B cell (primary cell): ENCODE measurements around the gene PGGHG. TPM values are rescaled to one million over a fixed set of nuclear protein-coding genes. Genes with fewer than 3 reads are reported as not detected.

Experiments
- ATAC-seq: fragments of 200-7000 bp; cut with Tn5 transposase; one replicate; pipeline ENCODE4 v1.10.0; 2021; ENCODE audit warnings: low read depth, mild to moderate bottlenecking, moderate number of reproducible peaks, moderate library complexity
- CTCF ChIA-PET: fragments of 350-600 bp; sonication (Branson Sonifier 250); formaldehyde crosslinking; loops from one replicate; lab custom pipeline; 2021; ENCODE audit warnings: antibody characterized with exemption, inconsistent platforms; lab: Charles Lee
- POLR2A ChIA-PET: fragments of 350-600 bp; sonication (Branson Sonifier 250); formaldehyde crosslinking; loops from one replicate; lab custom pipeline; 2021; ENCODE audit warnings: antibody characterized with exemption; lab: Charles Lee
- DNase-seq: peaks from one replicate; pipeline ENCODE4 v3.0.0; 2013
- H2AFZ ChIP-seq: 2 replicates; pipeline ENCODE4 v1.6.1; 2012; ENCODE audit warnings: mild to moderate bottlenecking, low read depth, low read length; ENCODE audit not compliant: insufficient read depth, poor library complexity, severe bottlenecking
- H3K27ac ChIP-seq, 2 donors: 1 replicate in 1 of 2; 2 replicates in 1 of 2; pipeline ENCODE4 v1.5.1; 2012 to 2013; ENCODE audit warnings: low read length in 2 of 2, mild to moderate bottlenecking in 2 of 2, moderate library complexity in 1 of 2
- H3K27me3 ChIP-seq, 4 experiments: fragments of 200-600 bp in 1 of 4; sonication (generic) in 1 of 4; replicated peaks in 1 of 4; 1 replicate in 2 of 4; 2 replicates in 2 of 4; pipeline versions ENCODE4 v1.6.1 to v1.7.0; 2013 to 2016; ENCODE audit warnings: low read length in 3 of 4, mild to moderate bottlenecking in 2 of 4, mixed read lengths in 1 of 4, moderate library complexity in 1 of 4; ENCODE audit not compliant: insufficient read depth in 4 of 4, control insufficient read depth in 3 of 4; ENCODE audit errors: control extremely low read depth in 1 of 4
- H3K36me3 ChIP-seq, 2 experiments: replicated peaks in 1 of 2; 1 replicate in 1 of 2; 2 replicates in 1 of 2; pipeline versions ENCODE4 v1.6.1 to v1.7.1; 2013; ENCODE audit warnings: low read length in 1 of 2; ENCODE audit not compliant: insufficient read depth in 2 of 2, control insufficient read depth in 1 of 2; ENCODE audit errors: control extremely low read depth in 1 of 2, extremely low read depth in 1 of 2
- H3K4me1 ChIP-seq, 2 donors: fragments of 200-600 bp in 1 of 2; sonication (generic) in 1 of 2; 1 replicate in 1 of 2; 2 replicates in 1 of 2; pipeline versions ENCODE4 v1.5.1 to v1.6.1; 2013 to 2017; ENCODE audit warnings: low read length in 2 of 2; ENCODE audit not compliant: control insufficient read depth in 2 of 2, insufficient read depth in 2 of 2
- H3K4me2 ChIP-seq: replicated peaks from 2 replicates; pipeline ENCODE3; 2012; ENCODE audit warnings: mild to moderate bottlenecking, low read depth, low read length; ENCODE audit not compliant: poor library complexity, severe bottlenecking
- H3K4me3 ChIP-seq, 5 experiments: fragments of 200-600 bp in 1 of 5; sonication (generic) in 1 of 5; 1 replicate in 3 of 5; 2 replicates in 2 of 5; pipeline versions ENCODE4 v1.5.1 to v1.7.0; 2011 to 2016; ENCODE audit warnings: low read length in 4 of 5, mild to moderate bottlenecking in 4 of 5, low read depth in 2 of 5, control low read depth in 1 of 5, moderate library complexity in 1 of 5; ENCODE audit not compliant: insufficient read depth in 1 of 5; ENCODE audit errors: control extremely low read depth in 1 of 5, extremely low read depth in 1 of 5
- H3K79me2 ChIP-seq: fragments of 200-600 bp; sonication (generic); one replicate; pipeline ENCODE4 v1.6.0; 2016; ENCODE audit warnings: low read length; ENCODE audit not compliant: control insufficient read depth, insufficient read depth
- H3K9ac ChIP-seq: fragments of 200-600 bp; sonication (generic); 2 replicates; pipeline ENCODE4 v1.6.1; 2017; ENCODE audit warnings: mild to moderate bottlenecking, low read length, moderate library complexity
- H3K9me3 ChIP-seq, 3 donors: one replicate each; pipeline versions ENCODE4 v1.6.1 to v1.7.1; 2013; ENCODE audit warnings: low read length in 2 of 3; ENCODE audit not compliant: control insufficient read depth in 2 of 3, insufficient read depth in 1 of 3; ENCODE audit errors: control extremely low read depth in 1 of 3
- H4K20me1 ChIP-seq: 2 replicates; pipeline ENCODE4 v1.6.0; 2012; ENCODE audit warnings: mild to moderate bottlenecking, low read length; ENCODE audit not compliant: insufficient read depth, control insufficient read depth, poor library complexity, severe bottlenecking
- H3K27ac Mint-ChIP-seq: one replicate; pipeline ENCODE4 v1.8.0; 2021; ENCODE audit warnings: mixed read lengths
- H3K27me3 Mint-ChIP-seq: one replicate; pipeline ENCODE4 v1.8.0; 2021; ENCODE audit warnings: mixed read lengths
- H3K4me1 Mint-ChIP-seq: one replicate; pipeline ENCODE4 v1.8.0; 2021; ENCODE audit warnings: mixed read lengths
- H3K4me3 Mint-ChIP-seq: one replicate; pipeline ENCODE4 v1.8.0; 2021; ENCODE audit warnings: mixed read lengths
- H3K9me3 Mint-ChIP-seq: one replicate; pipeline ENCODE4 v1.8.0; 2022; ENCODE audit warnings: mixed read lengths; ENCODE audit not compliant: insufficient read depth
- CTCF ChIP-seq: fragments of 200-600 bp; IDR thresholded peaks from one replicate; pipeline ENCODE4 v1.8.0; 2022; ENCODE audit warnings: antibody characterized with exemption, mild to moderate bottlenecking
- EZH2 ChIP-seq: IDR thresholded peaks from 2 replicates; pipeline ENCODE4 v1.6.1; 2012; ENCODE audit warnings: borderline replicate concordance, low read depth, mild to moderate bottlenecking, moderate library complexity, low read length; ENCODE audit not compliant: insufficient read depth, poor library complexity, severe bottlenecking
- WGBS: methylation state at CpG from one replicate; pipeline ENCODE4 v1.1.5; 2013; ENCODE audit warnings: missing lambda C conversion rate; ENCODE audit not compliant: insufficient coverage; 5-methylcytosine and 5-hydroxymethylcytosine counted together
- intact Hi-C: fragments of 100-400 bp; cut with micrococcal nuclease; formaldehyde crosslinking; loops from one replicate; pipeline ENCODE4 v1.10.0; 2022
- polyA plus RNA-seq: library from polyadenylated mRNA; depleted of rRNA; stranded (reverse); fragments of >200 nt; gene quantifications from 2 replicates; pipeline ENCODE4 v1.2.3, GENCODE V29; 2012
- total RNA-seq, 2 donors: library from RNA; stranded (reverse); fragments of 120-200 nt in 1 of 2; gene quantifications; 1 replicate in 1 of 2; 2 replicates in 1 of 2; pipeline versions ENCODE4 v1.2.3 to v1.2.4, GENCODE V29; 2013 to 2022

The PGGHG gene
- total and polyA plus RNA-seq, 2 donors (not counting 1 experiment from before 2014, with no cell fraction given), result 159 to 264 TPM

DNA sequence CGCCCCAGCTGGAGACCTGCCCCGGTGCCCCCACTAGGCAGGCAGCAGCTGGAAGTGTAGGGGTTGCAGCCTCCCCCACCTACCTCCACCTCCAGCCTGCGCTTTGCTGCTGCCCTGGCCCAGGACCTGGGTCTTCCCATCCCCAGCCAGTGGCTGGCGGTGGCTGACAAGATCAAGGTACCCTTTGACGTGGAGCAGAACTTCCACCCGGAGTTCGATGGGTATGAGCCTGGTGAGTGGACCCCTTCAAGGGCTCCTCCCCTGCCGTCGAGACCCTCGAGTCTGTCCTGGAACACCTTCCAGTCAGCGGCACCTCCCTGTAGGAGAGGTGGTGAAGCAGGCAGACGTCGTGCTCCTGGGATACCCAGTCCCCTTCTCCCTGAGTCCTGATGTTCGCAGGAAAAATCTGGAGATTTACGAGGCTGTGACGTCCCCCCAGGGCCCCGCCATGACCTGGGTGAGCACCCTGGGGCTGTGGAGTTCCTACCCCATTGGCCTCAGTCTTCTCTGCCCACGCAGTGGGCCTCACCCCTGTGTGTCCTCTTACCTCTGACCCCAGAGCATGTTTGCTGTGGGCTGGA lies 4.4 kb downstream of the PGGHG start:
- H3K27me3 Mint-ChIP-seq, result peaks cover 7% of the 10 kb centered on the region
- no peaks in the 10 kb centered on the region for H3K9me3 Mint-ChIP-seq
- Histone ChIP-seq H3K36me3 (no peaks in the 10 kb centered on the region), H3K27me3 (no peaks in the 10 kb centered on the region), H3K79me2 (peaks cover 3% of the 10 kb centered on the region), H3K9ac (no peak overlapping the region), H3K27ac (no peak overlapping the region), H3K4me2 (no peak overlapping the region), H3K4me3 (no peak overlapping the region), H4K20me1 (no peaks in the 10 kb centered on the region), H2AFZ (no peak overlapping the region), H3K4me1 (peaks cover 4 to 12% of the 10 kb centered on the region in 2 donors), H3K9me3 (no peaks in the 10 kb centered on the region)
- ChIA-PET POLR2A (no interaction called here), CTCF (interaction anchor here (1.1 to 1.5 kb wide), 2 partner anchors 11 to 13 kb away, joined by 3 to 4 read pairs; no protein-coding TSS in a partner anchor)
- peaks cover 10% of the 10 kb centered on the region for H3K4me1 Mint-ChIP-seq
- whole genome bisulfite sequencing, result 97% methylated on average over 16 of the region's 18 CpGs
- ATAC-seq (no peak), DNase-seq (no peak)
- no peak overlapping the region for H3K27ac Mint-ChIP-seq
- no peak overlapping the region for H3K4me3 Mint-ChIP-seq
- intact Hi-C loops, result no loop called here
- no peak for TF ChIP-seq EZH2

DNA sequence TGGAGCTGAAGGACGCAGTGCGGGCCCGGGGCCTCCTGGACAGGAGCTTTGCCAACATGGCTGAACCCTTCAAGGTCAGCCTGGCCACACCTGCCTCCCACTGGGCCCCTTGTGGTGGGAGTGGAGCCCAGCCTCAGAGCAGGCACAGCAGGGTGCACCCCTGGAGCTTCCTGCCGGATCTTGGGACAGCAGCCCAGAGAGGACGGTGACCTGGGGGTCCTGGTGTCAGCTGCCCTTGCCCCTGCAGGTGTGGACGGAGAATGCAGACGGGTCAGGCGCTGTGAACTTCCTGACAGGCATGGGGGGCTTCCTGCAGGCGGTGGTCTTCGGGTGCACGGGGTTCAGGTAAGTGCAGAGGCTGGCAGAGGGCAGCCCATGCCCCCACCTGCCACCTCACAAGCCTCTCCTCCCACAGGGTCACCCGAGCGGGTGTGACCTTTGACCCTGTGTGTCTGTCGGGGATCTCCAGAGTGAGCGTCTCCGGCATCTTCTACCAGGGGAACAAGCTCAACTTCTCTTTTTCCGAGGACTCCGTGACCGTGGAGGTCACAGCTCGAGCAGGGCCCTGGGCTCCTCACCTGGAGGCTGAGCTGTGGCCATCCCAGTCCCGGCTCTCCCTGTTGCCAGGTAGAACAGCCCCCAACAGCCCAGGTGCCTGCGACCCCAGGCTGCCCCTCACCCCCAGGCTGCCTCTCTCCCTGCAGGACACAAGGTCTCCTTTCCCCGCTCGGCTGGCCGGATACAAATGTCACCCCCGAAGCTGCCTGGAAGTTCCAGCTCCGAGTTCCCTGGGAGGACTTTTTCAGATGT lies 5.1 kb downstream of the PGGHG start:
- H3K4me3 Mint-ChIP-seq, result no peak overlapping the region
- 96% methylated on average over 27 of the region's 27 CpGs for WGBS
- ChIA-PET CTCF (interaction anchor here (1.1 to 1.5 kb wide), 2 partner anchors 11 to 12 kb away, joined by 3 to 4 read pairs; no protein-coding TSS in a partner anchor), POLR2A (interaction anchor here (0.6 kb wide), 1 partner anchor 11 kb away, joined by 6 read pairs; no protein-coding TSS in a partner anchor)
- TF ChIP-seq CTCF (no peak), EZH2 (no peak)
- ATAC-seq, result no peak
- no peak overlapping the region for H3K4me3 ChIP-seq
- intact Hi-C loops, result no loop called here
- no peak for DNase-seq
- H3K27me3 Mint-ChIP-seq, result peaks cover 7% of the 10 kb centered on the region
- no peaks in the 10 kb centered on the region for H3K36me3 ChIP-seq
- no peaks in the 10 kb centered on the region for H3K79me2 ChIP-seq
- H3K4me1 ChIP-seq, result peaks cover 4 to 11% of the 10 kb centered on the region in 2 donors
- no peak overlapping the region for H3K9ac ChIP-seq
- no peak overlapping the region for H3K27ac ChIP-seq
- no peak overlapping the region for H3K27ac Mint-ChIP-seq
- H4K20me1 ChIP-seq, result no peaks in the 10 kb centered on the region
- peaks cover 10% of the 10 kb centered on the region for H3K4me1 Mint-ChIP-seq
- no peak overlapping the region for H2AFZ ChIP-seq
- H3K9me3 ChIP-seq, result no peaks in the 10 kb centered on the region
- H3K9me3 Mint-ChIP-seq, result no peaks in the 10 kb centered on the region
- H3K4me2 ChIP-seq, result no peak overlapping the region
- peaks cover 0 to 6% (median 0%) of the 10 kb centered on the region in 4 experiments for H3K27me3 ChIP-seq
